Activated T-helper 1 cell treated with anti-CD3 and anti-CD28 coated beads, Interleukin-2, amount 50 U/mL, for 16 hours (primary cell): ENCODE measurements around the gene RHBG.
"Not testable (repeated sequence)": the region's sequence is repeated elsewhere in the genome, so short reads cannot be mapped to it uniquely, and the experiment has no call there.

Experiments
- DNase-seq, 2 donors: peaks; one replicate each; pipeline ENCODE4 v3.0.0-alpha.2; 2020; ENCODE audit warnings: low read depth in 1 of 2, low spot score in 1 of 2

The RHBG gene

GRCh38 chr1:156359973-156360372 lies 9.0 kb upstream of the RHBG start:
- DNase-seq, result no peak

GRCh38 chr1:156360534-156360933 lies 8.5 kb upstream of the RHBG start:
- no peak for DNase-seq

GRCh38 chr1:156365754-156366153 lies 3.3 kb upstream of the RHBG start:
- DNase-seq, result no peak

GRCh38 chr1:156366378-156367166 lies 2.4 kb upstream of the RHBG start:
- DNase-seq, result no peak

- no peak for DNase-seq
These were observed 1.4 kb upstream of the RHBG start for GRCh38 chr1:156367383-156368156.

GRCh38 chr1:156368157-156368658 lies 803 bp upstream of the RHBG start:
- DNase-seq, result no peak

- DNase-seq, result not testable (repeated sequence)
These were observed 775 bp downstream of the RHBG start for GRCh38 chr1:156369685-156370286.

- no peak for DNase-seq
These were observed 2.7 kb downstream of the RHBG start for GRCh38 chr1:156371553-156372264.

- no peak for DNase-seq
These were observed 3.2 kb downstream of the RHBG start for GRCh38 chr1:156372265-156372586.

GRCh38 chr1:156372876-156373275 lies 3.9 kb downstream of the RHBG start:
- DNase-seq, result no peak

- DNase-seq, result no peak
These were observed 4.5 kb downstream of the RHBG start for GRCh38 chr1:156373546-156373945.

GRCh38 chr1:156376146-156376545 lies 7.1 kb downstream of the RHBG start:
- no peak for DNase-seq

- DNase-seq, result no peak
These were observed 8.2 kb downstream of the RHBG start for GRCh38 chr1:156376958-156377919.

GRCh38 chr1:156378557-156378956 lies 9.5 kb downstream of the RHBG start:
- no peak for DNase-seq

- no peak for DNase-seq
These were observed 10.6 kb downstream of the RHBG start for GRCh38 chr1:156379420-156380165.

- DNase-seq, result no peak
These were observed 13.6 kb downstream of the RHBG start for GRCh38 chr1:156382561-156382960.

GRCh38 chr1:156383023-156383422 lies 14.0 kb downstream of the RHBG start:
- DNase-seq, result peak; percentile 13 to 27

- no peak for DNase-seq
These were observed 15.0 kb downstream of the RHBG start for GRCh38 chr1:156384007-156384406.

GRCh38 chr1:156384658-156385057 lies 15.6 kb downstream of the RHBG start:
- DNase-seq, result no peak
